ENCODE results near the gene DPY19L1. TPM values are rescaled to one million over a fixed set of nuclear protein-coding genes. Genes with fewer than 3 reads are reported as not detected.
"Not testable (repeated sequence)": the region's sequence is repeated elsewhere in the genome, so short reads cannot be mapped to it uniquely, and the experiment has no call there.

Gene DPY19L1
- total and polyA plus RNA-seq, 8 donors: 42.8 to 72.9 (median 51.5) TPM

DNA sequence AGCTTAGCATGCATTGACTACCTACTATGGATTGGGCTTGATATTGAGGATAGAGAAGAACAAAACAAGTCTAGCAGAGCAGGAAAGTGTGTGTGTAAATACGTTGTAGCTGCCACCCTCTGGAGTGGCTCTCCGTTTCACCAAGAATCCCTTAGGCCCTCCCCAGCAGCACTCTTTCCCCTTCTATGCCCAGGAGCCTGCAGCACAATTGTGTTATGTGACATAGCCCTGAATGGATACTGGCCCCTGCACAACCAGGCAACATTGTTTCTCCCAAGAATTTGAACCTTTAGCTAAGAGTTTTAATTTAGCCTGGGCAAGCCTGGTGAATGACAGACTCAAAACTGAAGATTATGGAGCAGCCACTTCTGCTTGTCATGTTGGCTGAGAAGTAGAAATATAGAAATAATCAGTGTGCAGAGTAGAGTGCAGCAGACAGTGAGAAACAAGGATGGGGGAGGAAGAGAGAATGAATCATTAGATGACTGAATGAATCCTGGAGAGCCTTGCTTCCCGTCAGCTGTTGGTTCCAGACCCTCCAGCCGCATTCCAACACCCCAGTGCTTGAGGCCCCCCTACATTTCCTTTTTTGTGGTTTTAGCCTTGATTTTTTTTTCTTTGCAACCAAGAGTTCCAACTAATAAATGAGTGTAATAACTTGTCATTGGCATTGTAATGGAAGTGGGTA, 16.3 kb upstream of the DPY19L1 start:
- ATAC-seq; intact Hi-C loops (cut with DNase I); H3K9me3 ChIP-seq; H3K36me3 ChIP-seq; H3K27me3 ChIP-seq; DNase-seq; H3K4me1 ChIP-seq; H3K27ac ChIP-seq; H3K4me3 ChIP-seq: not testable (repeated sequence)

DNA sequence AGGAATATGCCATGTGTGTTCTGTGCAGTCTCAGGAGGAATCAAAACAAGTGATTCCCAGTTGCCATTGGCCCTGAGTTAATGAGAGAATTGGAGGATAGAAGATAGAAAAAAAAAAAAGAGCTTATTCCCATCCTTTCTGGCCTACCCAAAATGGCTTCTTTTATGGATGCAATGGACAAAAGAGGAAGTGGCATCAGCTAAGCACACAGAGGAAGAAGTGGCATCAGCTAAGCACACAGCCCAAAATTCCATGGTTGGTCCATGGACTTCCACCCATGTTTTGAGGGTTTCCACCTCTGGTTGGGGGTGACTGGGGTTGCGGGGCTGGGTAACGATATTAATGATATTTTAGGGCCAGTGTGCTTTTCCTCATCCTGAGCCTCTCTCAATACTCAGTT, 11.1 kb upstream of the DPY19L1 start:
- H3K4me3 ChIP-seq; H3K27me3 ChIP-seq; DNase-seq; H3K9me3 ChIP-seq; intact Hi-C loops (cut with DNase I); H3K4me1 ChIP-seq; ATAC-seq; H3K36me3 ChIP-seq; H3K27ac ChIP-seq: not testable (repeated sequence)

DNA sequence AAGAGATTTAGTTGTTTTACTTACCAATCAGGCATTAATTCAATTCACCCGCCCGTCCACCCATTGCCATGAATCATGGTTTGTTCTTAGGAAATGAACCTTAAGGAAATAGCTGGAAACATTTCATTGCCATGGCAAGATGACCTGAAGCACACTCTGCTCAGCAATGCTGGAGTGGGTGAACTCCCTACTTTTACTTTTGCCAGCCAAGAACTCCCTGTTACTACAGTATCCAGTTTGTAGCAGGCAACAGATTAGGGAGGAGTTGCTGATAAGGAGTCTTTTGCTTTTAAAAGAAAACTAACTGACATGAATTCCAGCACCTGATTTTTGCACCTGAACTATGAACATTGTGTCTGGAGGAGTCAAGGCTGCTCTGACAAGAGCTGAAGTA, 10.6 kb upstream of the DPY19L1 start:
- intact Hi-C loops (cut with DNase I); H3K36me3 ChIP-seq; H3K27ac ChIP-seq; H3K4me1 ChIP-seq; H3K9me3 ChIP-seq; H3K27me3 ChIP-seq; H3K4me3 ChIP-seq: not testable (repeated sequence)
- peak; percentile 98 for ATAC-seq
- DNase-seq: peak in 1 of 4 donors; percentile 22

DNA sequence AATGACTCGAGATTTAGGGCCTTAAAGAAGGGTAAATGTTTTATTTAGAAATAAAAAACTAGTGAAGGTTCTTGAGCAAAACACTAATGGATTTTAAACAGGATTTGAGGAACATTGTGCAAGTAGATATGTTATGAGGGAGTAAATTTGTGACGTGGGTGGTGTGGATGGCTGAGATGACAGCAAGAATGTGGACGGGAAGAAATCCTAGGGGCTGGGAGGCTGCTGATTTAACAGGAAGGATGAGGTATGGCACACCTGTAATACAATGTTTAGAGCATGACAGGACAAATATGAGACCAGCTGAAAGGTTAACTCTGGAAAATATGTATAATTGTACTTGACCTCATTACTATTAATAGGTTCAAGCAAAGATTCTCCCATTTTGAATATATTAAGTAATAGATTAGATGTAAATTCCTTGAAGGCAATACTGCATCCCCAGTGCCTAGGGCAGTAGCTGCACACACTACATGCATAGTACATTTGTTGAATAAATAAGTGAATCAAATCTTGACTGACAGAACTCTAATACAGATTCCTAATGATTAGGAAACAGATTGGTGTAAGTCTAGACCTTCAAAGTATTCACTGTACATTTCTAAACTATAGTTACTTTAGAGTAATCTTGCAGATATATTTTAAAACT, 10.1 kb upstream of the DPY19L1 start:
- H3K27ac ChIP-seq; DNase-seq; intact Hi-C loops (cut with DNase I); H3K4me1 ChIP-seq; H3K9me3 ChIP-seq; H3K36me3 ChIP-seq; H3K4me3 ChIP-seq; H3K27me3 ChIP-seq; ATAC-seq: not testable (repeated sequence)

DNA sequence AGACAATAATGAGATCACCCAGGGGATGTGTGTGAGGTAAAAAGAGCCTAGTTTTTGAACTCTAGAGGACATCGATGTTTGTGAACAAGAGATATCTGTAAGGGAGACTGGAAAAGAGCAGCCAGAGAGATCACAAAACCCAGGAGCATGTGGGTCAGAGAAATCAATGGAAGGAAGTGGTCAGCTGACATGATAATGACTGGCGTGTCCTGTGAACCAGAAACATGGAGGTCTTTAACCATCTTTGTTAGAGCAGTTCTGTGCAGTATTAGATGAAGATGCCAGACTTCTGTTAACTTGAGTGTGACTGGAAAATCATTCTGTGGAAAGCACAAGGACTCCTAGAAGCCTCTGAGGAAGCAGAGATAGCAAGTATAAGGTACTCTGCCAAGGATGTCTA, 6.0 kb upstream of the DPY19L1 start:
- H3K4me1 ChIP-seq; H3K9me3 ChIP-seq; intact Hi-C loops (cut with DNase I); H3K36me3 ChIP-seq; H3K27ac ChIP-seq; H3K4me3 ChIP-seq; DNase-seq; ATAC-seq; H3K27me3 ChIP-seq: not testable (repeated sequence)

DNA sequence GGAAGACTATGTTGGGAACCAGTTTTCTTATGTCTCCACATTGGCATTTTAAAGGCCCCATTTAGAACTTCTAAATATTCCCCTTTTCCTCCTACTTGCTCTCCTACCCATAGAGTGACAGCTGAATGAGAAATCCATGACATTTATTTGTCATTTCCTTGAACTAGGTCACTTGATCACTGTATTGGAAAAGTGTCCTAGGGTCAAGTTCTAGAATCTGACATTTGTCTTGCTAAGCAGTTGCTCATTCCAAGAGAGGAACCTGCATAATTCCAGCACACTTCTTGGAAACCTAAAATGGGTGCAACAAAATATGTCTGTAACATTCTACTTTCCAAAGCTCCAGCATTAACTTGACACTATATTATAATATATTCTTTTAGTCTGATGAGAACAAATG, 3.6 kb upstream of the DPY19L1 start:
- Histone ChIP-seq H3K4me1 (peaks cover 0 to 11% of the 10 kb centered on the region in 2 donors), H3K9me3 (no peaks in the 10 kb centered on the region), H3K36me3 (no peaks in the 10 kb centered on the region), H3K27me3 (no peaks in the 10 kb centered on the region), H3K27ac (no peak overlapping the region), H3K4me3 (no peak overlapping the region)
- TF ChIP-seq, protein P1, sequence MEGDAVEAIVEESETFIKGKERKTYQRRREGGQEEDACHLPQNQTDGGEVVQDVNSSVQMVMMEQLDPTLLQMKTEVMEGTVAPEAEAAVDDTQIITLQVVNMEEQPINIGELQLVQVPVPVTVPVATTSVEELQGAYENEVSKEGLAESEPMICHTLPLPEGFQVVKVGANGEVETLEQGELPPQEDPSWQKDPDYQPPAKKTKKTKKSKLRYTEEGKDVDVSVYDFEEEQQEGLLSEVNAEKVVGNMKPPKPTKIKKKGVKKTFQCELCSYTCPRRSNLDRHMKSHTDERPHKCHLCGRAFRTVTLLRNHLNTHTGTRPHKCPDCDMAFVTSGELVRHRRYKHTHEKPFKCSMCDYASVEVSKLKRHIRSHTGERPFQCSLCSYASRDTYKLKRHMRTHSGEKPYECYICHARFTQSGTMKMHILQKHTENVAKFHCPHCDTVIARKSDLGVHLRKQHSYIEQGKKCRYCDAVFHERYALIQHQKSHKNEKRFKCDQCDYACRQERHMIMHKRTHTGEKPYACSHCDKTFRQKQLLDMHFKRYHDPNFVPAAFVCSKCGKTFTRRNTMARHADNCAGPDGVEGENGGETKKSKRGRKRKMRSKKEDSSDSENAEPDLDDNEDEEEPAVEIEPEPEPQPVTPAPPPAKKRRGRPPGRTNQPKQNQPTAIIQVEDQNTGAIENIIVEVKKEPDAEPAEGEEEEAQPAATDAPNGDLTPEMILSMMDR (IDR thresholded peaks at IDR 0.05): no peak
- ATAC-seq: no peak
- intact Hi-C loops (cut with DNase I): no loop called here
- DNase-seq: no peak

DNA sequence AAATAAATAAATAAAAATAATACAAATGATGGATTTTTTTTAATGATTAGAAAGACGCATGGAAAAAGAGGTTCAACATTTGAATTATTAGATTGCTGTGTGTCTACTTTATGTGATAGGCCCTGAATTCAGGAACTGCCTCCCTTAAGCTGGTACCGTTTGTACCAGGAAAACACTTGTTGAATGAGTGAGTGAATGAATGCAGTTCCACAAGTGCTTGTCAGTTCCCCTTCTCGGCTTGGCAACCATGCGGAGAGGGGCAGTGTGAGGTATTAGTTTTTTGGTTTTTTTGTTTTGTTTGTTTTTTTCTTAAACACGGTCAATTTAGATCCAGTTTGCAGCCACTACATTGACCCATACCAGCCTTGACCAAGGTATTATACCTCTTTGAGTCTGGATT, 2.1 kb upstream of the DPY19L1 start:
- no peaks in the 10 kb centered on the region for H3K27me3 ChIP-seq
- no peak for DNase-seq
- no peak overlapping the region for H3K4me3 ChIP-seq
- H3K27ac ChIP-seq: no peak overlapping the region
- peaks cover 4 to 23% of the 10 kb centered on the region in 2 donors for H3K4me1 ChIP-seq
- H3K9me3 ChIP-seq: no peaks in the 10 kb centered on the region
- TF ChIP-seq, protein P1 (IDR thresholded peaks at IDR 0.05): no peak
- intact Hi-C loops (cut with DNase I): no loop called here
- ATAC-seq: no peak
- no peaks in the 10 kb centered on the region for H3K36me3 ChIP-seq

DNA sequence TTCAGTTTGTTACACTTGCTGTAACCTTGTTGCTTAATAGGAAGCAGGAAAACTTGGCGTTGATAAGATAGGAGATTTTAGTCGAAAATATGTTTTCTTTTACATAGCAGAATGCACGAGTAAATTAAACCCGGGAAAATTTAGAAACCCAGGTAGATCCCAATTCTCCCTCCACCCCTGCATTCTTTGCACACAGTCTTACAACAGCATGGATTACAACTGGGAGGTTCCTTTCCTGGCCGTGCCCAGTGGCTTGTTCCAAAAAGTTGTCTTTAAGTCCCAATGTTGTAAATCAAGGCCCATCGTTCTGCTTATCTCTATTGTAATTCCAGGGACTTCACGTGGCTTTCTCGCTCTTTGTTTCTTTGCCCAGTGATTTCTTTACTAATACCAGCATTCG, 1.1 kb upstream of the DPY19L1 start:
- Histone ChIP-seq H3K36me3 (no peaks in the 10 kb centered on the region), H3K9me3 (no peaks in the 10 kb centered on the region), H3K27me3 (no peaks in the 10 kb centered on the region), H3K4me3 (peak overlapping the region; percentile 49 to 66), H3K27ac (peak overlapping the region; percentile 87 to 89), H3K4me1 (peaks cover 4 to 23% of the 10 kb centered on the region in 2 donors)
- ATAC-seq (no peak), DNase-seq (no peak)
- intact Hi-C loops (cut with DNase I): no loop called here
- TF ChIP-seq, protein P1 (IDR thresholded peaks at IDR 0.05): no peak

All from left lung (tissue), 10 donors.